ENCODE results near the gene PRRC2B. TPM values are rescaled to one million over a fixed set of nuclear protein-coding genes. Genes with fewer than 3 reads are reported as not detected.
"Not testable (repeated sequence)": the region's sequence is repeated elsewhere in the genome, so short reads cannot be mapped to it uniquely, and the experiment has no call there.

The PRRC2B gene
- total and polyA plus RNA-seq, 9 donors, result 86.7 to 319 (median 234) TPM

DNA sequence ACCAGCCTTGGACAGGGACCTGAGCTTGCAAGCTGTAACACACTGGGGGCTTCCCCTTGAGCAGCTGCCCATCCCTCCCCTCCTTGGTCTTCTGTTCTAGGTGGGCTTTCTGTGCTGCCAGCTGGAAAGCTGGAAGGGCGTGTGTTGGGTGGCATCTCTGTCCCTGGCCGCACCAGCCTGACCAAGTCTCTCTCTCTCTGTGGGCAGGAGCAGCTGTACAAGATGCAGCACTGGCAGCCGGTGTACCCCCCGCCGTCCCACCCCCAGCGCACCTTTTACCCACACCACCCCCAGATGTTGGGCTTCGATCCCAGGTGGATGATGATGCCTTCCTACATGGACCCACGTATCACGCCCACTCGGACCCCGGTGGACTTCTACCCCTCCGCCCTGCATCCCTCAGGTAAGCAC, 76.7 kb downstream of the PRRC2B start:
- WGBS, 3 donors, result 97% methylated on average over 12 of the region's 12 CpGs
- DNase-seq, result peak in 1 of 5 donors; percentile 30
- no peaks in the 10 kb centered on the region for H3K36me3 ChIP-seq

DNA sequence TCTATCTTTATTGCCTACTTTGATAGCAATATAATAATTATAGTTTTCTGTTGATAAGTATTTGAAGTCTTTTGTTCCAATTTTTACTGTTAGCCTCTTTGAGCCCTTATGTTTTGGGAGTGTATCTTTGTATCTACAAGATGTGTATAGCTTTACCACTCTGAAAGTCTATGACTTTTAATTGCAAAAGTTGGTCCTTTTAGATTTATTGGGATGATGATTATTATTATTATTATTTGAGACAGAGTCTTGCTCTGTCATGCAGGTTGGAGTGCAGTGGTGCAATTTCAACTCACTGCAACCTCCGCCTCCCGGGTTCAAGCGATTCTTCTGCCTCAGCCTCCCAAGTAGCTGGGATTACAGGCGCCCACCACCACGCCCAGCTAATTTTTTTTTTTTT, 78.2 kb downstream of the PRRC2B start:
- not testable (repeated sequence) for H3K27ac ChIP-seq; H3K4me3 ChIP-seq; DNase-seq; H3K4me1 ChIP-seq (ENCODE audit: insufficient read depth); H3K9me3 ChIP-seq; H3K36me3 ChIP-seq; H3K27me3 ChIP-seq
- intact Hi-C loops (cut with DNase I), result loop anchor here in 1 of 4 donors (10.0 kb wide), 2 partner anchors 67 to 117 kb away; no protein-coding TSS in a partner anchor
- WGBS, 3 donors, result 93 to 97% (median 95%) methylated on average over 5 of the region's 5 CpGs

More for the DNA sequence above, 76.7 kb downstream of the PRRC2B start:
- TF ChIP-seq, protein P1, sequence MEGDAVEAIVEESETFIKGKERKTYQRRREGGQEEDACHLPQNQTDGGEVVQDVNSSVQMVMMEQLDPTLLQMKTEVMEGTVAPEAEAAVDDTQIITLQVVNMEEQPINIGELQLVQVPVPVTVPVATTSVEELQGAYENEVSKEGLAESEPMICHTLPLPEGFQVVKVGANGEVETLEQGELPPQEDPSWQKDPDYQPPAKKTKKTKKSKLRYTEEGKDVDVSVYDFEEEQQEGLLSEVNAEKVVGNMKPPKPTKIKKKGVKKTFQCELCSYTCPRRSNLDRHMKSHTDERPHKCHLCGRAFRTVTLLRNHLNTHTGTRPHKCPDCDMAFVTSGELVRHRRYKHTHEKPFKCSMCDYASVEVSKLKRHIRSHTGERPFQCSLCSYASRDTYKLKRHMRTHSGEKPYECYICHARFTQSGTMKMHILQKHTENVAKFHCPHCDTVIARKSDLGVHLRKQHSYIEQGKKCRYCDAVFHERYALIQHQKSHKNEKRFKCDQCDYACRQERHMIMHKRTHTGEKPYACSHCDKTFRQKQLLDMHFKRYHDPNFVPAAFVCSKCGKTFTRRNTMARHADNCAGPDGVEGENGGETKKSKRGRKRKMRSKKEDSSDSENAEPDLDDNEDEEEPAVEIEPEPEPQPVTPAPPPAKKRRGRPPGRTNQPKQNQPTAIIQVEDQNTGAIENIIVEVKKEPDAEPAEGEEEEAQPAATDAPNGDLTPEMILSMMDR (IDR thresholded peaks at IDR 0.05), result no peak
- no peak for TF ChIP-seq EP300 (IDR thresholded peaks at IDR 0.05)
- TF ChIP-seq POLR2A (IDR thresholded peaks at IDR 0.05), result no peak
- Histone ChIP-seq H3K4me3 (no peak overlapping the region), H3K27me3 (no peaks in the 10 kb centered on the region), H3K4me1 (ENCODE audit: insufficient read depth) (peaks cover 3% of the 10 kb centered on the region), H3K9me3 (no peaks in the 10 kb centered on the region), H3K27ac (no peak overlapping the region)
- intact Hi-C loops (cut with DNase I), result loop anchor here in 1 of 4 donors (10.0 kb wide), 2 partner anchors 66 to 116 kb away; no protein-coding TSS in a partner anchor

DNA sequence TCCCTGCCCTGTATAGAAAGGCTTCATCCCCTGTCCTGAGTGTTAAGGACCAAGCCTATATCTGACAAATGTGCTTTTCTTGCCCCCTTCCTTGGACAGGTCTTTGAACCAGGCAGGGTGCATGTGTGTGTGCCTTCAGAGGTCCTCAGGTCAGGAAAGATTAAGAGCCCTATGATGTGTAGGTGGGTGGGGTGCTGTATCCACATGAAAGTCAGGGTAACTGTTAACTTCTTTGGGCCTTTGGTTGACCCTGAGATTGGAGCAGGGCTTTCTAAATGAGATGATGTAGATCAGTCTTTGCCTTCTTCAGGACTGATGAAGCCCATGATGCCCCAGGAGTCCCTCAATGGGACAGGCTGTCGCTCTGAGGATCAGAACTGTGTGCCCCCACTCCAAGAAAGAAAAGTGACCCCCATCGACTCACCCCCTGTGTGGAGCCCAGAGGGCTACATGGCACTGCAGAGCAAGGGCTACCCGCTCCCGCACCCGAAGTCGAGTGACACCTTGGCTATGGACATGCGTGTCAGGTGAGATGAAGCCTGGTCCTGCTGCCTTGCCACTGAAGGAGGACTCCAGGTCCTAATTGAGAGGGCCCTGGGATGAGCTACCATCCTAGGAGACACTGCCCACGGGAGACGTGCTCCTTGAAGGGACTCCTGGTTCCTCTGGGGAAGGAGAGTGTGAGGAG, 79.5 kb downstream of the PRRC2B start:
- DNase-seq, result peak in 1 of 5 donors; percentile 22
- no peaks in the 10 kb centered on the region for H3K36me3 ChIP-seq
- intact Hi-C loops (cut with DNase I), result loop anchor here in 1 of 4 donors (10.0 kb wide), 2 partner anchors 69 to 119 kb away; no protein-coding TSS in a partner anchor
- TF ChIP-seq POLR2A (IDR thresholded peaks at IDR 0.05), result no peak
- no peak overlapping the region for H3K27ac ChIP-seq
- H3K4me3 ChIP-seq, result no peak overlapping the region
- H3K27me3 ChIP-seq, result no peaks in the 10 kb centered on the region
- no peaks in the 10 kb centered on the region for H3K9me3 ChIP-seq
- H3K4me1 ChIP-seq (ENCODE audit: insufficient read depth), result no peaks in the 10 kb centered on the region
- WGBS, 3 donors, result 84 to 92% (median 90%) methylated on average over 9 of the region's 9 CpGs

DNA sequence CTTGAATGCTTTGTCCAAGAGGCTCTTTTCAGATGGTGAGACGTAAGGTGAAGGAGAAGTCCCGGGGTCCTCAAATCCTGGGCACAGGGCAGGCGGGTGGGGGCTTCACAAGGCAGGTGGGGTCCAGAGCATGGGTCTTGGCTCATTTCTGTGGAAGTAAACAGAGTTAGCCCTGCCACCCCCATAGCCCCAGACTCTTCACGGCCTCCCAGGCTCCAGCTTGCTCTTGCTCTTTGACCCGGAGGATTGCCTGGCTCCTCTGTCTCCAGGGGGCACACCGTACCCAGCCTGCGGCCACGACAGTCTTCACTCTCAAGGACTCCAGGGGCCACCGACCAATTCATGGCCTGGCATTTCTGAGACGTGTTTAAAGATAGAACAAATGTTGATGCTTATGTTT, 80.0 kb downstream of the PRRC2B start:
- WGBS, 3 donors, result 72 to 82% (median 72%) methylated on average over 10 of the region's 10 CpGs
- H3K27ac ChIP-seq, result no peak overlapping the region
- TF ChIP-seq, protein P1 (IDR thresholded peaks at IDR 0.05), result no peak
- TF ChIP-seq EP300 (IDR thresholded peaks at IDR 0.05) (no peak), POLR2A (IDR thresholded peaks at IDR 0.05) (no peak)
- intact Hi-C loops (cut with DNase I), result loop anchor here in 1 of 4 donors (10.0 kb wide), 2 partner anchors 69 to 119 kb away; no protein-coding TSS in a partner anchor
- no peaks in the 10 kb centered on the region for H3K4me1 ChIP-seq (ENCODE audit: insufficient read depth)
- H3K36me3 ChIP-seq, result no peaks in the 10 kb centered on the region
- DNase-seq, result peak in 1 of 5 donors; percentile 21
- H3K27me3 ChIP-seq, result no peaks in the 10 kb centered on the region
- no peaks in the 10 kb centered on the region for H3K9me3 ChIP-seq
- H3K4me3 ChIP-seq, result no peak overlapping the region

DNA sequence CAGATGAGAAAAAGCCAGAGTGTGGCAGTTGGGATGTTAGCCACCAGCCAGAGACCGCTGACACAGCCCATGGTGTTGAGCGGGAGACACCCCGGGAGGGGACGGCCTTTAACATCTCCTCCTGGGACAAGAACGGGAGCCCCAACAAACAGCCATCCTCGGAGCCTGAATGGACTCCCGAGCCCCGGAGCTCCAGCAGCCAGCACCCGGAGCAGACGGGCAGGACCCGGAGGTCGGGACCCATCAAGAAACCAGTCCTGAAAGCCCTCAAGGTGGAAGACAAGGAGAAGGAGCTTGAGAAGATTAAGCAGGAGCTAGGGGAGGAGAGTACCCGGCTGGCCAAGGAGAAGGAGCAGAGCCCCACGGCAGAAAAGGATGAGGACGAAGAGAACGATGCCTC, 80.8 kb downstream of the PRRC2B start:
- intact Hi-C loops (cut with DNase I), result loop anchor here in 3 of 4 donors (5.0 to 10.0 kb wide), 4 partner anchors 70 to 127 kb away; no protein-coding TSS in a partner anchor
- 80 to 84% (median 83%) methylated on average over 16 of the region's 16 CpGs for WGBS, 3 donors
- Histone ChIP-seq H3K4me1 (ENCODE audit: insufficient read depth) (no peaks in the 10 kb centered on the region), H3K4me3 (no peak overlapping the region), H3K36me3 (no peaks in the 10 kb centered on the region), H3K27ac (no peak overlapping the region), H3K27me3 (no peaks in the 10 kb centered on the region), H3K9me3 (no peaks in the 10 kb centered on the region)
- peak in 1 of 5 donors; percentile 39 for DNase-seq
- TF ChIP-seq EP300 (IDR thresholded peaks at IDR 0.05), result no peak
- TF ChIP-seq POLR2A (IDR thresholded peaks at IDR 0.05), result no peak
- TF ChIP-seq, protein P1 (IDR thresholded peaks at IDR 0.05), result no peak

Data from ovary (tissue), 9 donors.